ENCODE data around the gene C3orf33.

The C3orf33 gene

GRCh38 chr3:155782390-155782953 is 23.6 kb downstream of the C3orf33 start:
- DNase-seq: no peak

- no peak for DNase-seq
Measured at GRCh38 chr3:155780291-155780690, 25.8 kb downstream of the C3orf33 start.

GRCh38 chr3:155778462-155778861 is 27.6 kb downstream of the C3orf33 start:
- no peak for DNase-seq

DNA sequence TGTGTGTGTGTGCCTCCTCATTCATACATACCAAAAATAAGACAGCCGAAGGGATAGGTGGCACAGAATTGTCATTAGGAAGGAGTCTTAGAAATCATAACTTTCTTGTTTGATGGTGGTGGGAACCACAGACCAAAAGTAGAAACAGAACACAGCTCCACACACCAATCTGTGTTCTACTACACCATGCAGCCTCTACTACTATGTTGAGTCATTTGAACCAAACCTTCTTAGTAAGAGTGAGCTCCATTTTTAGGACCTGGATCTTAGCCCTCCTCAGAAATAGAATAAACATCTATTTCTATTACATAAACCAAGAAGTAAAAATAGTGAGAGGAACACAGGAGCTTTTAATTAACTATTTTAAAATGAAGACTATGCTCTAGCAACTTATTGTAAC is 33.3 kb downstream of the C3orf33 start:
- DNase-seq: no peak

DNA sequence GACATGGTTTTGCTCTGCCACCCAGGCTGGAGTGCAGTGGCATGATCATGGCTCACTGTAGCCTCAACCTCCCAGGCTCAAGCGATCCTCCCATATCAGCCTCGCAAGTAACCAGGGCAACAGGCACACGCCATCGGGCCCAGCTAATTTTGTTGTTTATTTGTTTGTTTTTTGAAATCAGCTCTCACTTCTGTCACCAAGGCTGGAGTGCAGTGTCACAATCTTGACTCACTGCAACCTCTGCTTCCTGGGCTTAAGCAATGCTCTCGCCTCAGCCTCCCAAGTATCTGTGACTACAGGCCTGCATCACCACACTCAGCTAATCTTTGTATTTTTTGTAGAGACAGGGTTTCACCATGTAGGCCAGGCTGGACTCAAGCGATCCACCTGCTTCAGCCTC is 35.0 kb downstream of the C3orf33 start:
- DNase-seq: no peak

- DNase-seq: no peak
Measured at GRCh38 chr3:155766206-155766605, 39.9 kb downstream of the C3orf33 start.

GRCh38 chr3:155763870-155764463 is 42.1 kb downstream of the C3orf33 start:
- DNase-seq: no peak

DNA sequence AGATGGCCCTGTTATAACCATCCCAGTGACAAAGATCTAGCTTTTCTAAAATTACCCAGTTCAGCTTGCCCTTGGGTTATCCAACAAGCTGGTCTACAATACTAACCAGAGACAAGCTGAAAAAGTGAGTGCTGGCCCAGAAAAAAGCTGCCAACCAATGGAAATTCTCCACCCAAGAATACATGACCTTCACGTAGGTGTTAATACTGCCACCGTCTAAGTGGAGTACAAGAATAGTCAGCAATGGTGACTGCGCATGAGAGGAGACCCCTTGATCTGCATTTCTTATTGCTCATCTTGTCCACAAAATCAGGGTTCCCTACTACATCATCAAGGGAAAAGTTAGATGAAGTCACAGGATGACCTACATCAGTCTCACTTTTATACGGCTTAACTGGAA is 45.4 kb downstream of the C3orf33 start:
- no peak for DNase-seq

DNA sequence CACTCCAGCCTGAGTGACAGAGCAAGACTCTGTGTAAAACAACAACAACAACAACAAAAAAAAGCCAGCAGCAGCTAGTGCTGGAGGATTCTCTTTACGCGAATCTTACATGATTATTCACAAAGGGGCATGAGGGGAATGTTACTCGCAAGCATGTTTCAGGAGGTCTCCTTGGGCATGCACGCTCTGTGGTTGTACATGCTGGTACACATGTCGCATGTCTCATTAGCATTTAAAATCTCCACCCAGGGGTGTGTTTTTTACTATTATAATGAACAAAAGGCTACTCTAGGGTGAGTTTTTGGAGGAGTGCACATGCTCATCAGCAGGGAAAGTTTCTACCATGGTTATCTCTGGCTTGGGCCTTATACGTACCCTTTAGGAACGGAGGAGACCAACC is 48.5 kb downstream of the C3orf33 start:
- DNase-seq: no peak

DNA sequence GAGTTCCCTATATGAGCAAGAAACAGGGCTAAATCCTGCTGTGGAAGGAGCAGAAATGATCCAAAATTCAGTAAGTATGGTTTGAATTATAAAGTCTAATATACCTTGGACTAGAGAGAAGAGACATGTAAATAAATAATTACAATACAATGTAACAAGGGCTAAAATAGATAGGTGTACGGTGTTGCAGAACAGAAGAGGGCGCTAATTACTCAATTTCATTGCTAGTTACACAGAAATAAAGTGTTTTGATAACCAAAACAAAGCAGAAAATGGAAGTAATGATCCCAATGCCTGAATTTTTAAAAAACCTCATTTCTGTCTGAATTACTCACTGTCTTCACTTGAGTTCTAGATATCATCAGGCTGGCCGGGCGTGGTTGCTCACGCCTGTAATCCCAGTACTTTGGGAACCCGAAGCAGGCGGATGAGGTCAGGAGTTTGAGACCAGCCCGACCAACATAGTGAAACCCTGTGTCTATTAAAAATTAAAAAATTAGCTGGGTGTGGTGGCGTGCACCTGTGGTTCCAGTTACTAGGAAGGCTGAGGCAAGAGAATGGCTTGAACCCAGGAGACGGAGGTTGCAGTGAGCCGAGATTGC is 52.9 kb downstream of the C3orf33 start:
- peak; percentile 1 for DNase-seq

DNA sequence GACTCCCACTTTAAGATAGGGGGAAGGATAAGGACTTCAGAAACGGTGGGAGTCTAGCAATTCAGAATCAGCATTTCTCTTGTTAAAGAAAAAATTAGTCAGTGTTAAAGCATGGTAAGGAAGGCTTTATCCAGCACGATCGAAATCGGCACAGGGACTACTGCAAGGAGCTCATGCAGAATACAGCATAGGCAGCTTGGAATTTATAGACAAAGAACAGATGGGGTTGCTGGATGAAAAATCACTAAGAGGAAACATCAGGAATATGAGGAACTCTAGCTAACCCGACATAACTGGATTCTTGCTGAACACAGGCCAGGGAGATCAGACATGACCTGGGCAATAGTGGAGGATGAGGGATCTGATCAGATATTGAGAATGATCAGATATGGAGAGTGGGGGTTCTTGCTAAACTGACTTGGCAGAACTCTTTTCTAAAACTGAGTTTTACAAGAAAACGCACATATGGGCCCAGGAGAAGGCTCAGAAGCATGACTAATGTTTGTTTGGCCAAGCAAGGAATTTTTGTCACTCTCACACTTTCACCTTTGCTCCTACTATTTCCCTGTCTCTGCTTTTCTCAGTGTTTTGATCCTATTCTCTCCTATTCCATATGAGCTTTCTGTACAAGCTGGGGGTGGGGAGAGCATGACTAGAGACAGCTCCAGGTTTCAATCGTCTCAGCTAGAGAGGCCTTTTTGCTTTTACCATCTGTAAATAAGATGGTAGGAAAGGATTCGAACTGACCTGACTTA is 57.3 kb downstream of the C3orf33 start:
- no peak for DNase-seq

DNA sequence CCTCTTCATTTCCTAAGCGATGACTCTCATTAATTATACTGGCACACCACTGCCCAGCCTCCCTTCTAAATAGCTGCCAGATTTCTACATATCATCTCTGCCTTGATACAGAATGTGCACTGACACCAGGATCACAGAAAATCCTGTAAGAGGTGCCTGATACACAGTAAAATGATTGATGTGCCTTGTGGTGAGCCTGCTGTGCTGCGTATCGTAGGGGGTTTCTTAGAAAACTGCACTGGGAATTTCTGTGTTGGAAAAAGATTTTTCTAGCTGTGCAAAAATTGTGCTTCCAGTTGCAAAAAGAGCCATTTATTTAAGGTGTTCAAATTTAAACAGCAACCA is 58.2 kb downstream of the C3orf33 start:
- no peak for DNase-seq

DNA sequence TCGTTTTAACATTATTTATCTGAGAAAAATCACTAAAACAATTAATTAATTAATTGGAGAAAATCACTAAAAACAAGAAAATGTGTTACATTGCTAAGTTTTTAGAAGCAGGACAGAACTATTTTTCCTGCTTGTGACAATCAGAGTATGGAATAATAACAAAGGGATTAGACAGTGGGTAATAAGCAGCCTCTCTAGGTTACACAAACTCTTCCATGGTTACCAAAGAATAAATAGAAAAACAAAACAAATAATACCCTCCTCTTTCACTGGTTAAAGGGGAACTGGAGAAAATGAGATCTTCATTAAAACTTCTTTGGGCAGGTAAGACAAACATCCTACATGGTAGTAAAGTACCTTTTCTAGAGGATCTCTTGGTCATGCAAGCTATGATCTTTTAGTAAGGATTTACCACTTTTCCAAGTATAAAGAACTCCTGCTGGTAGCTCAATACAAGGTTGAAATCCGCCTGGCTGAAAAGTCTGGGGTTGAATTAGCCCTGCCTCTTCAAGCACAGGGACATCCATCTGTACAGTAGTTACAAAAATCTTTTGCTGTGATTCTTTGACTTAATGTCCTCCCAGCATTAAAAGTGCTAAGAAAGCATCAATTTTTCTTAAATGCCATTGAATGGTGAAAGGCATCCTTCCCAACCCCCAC is 58.7 kb downstream of the C3orf33 start:
- no peak for DNase-seq

DNA sequence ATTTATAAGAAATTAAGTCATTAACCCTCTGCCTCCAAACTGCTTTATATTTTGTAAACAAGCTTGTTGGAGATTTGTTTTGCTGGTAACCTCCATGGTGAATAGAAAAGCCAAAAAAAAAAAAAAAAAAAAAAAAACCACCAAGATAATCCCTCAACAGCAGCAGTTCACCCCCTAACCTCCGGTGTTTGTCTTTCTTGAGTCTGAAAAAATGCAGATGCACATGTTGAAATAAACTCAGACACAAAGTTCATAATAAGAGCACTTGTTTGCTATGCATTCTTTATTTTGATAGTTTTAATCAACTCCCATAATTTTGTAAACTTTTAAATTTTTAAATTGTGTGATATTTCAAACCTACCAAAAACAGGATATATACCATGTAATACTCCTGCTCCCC is 59.4 kb downstream of the C3orf33 start:
- DNase-seq: no peak

DNA sequence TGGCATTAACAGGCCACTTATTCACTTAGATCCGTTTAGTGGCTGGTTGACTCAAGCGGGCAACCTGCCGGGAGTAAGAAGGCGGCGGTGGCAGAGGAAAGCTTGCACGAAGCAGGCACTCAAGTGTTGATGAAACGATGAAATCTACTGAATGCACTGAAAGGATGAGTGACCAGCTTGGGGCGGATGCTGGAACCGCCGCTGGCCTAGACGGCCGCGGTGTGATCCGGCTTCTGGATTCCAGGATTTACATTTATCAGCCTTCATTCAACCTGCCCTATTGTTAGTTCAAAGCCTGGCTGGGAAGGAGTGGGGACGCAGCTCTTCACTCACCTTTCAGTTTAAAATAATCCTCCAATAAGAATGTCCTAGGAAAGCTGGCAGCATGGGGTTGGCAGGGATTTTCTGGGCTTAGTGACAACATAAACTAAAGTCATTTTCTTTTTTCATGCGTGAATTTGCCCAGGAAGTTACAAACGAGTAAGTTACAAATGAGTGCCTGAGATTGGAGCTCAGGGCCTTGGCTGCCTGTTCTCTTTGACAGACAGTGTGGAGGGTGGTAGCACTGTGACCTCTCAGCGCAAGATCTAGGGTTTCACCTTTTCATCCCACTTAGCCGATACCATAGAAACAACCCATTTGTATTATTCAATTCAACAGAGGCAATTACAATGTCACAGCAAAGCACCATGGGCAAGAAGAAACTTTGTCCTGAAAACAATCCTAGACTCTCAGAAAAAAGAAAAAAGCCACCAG is 60.1 kb downstream of the C3orf33 start:
- DNase-seq: peak; percentile 40

DNA sequence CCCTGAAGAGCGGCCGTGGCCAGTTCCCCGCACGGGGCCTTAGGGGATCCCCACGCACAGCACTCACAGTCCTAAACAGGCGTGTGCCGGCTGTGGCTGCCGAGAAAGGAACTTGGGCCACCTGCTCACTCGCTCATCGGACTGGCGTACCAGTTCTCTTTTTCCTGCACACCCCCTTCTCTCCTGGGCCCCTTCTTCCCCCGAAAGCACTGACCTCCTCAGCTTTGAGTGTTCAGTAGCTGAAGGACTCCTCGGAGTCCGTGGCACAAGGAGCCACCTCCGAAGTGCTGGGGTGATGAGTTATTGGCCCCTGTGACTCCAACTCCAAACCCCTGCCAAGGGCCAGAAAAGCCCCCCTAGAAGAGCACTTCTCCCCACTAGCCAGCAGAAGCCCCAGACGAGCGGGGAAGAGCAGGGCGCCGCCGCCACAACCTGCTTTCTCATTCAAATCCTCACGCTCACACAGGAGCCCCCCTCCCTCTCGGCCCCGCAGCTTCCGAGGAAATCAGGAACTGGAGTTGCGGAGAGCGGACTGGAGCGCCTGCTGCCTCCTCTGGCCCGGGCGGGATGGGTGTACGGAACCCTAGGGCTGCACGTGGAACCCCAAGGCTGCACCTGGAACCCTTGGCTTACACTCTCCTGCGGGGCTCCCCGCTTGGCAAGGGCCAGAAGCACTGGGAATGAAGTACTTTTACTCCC is 61.3 kb downstream of the C3orf33 start, which contains the start of gene PLCH1:
Gene PLCH1, minus strand, starts transcription at position 446 of the 699 bp plus-strand sequence. CDS start 40,847 bp downstream, outside the sequence.
- peak; percentile 60 for DNase-seq

- DNase-seq: peak; percentile 46
Measured at GRCh38 chr3:155744010-155744625, 62.0 kb downstream of the C3orf33 start.

GRCh38 chr3:155743606-155744005 is 62.5 kb downstream of the C3orf33 start:
- no peak for DNase-seq

GRCh38 chr3:155742349-155742965 is 63.6 kb downstream of the C3orf33 start:
- DNase-seq: no peak

GRCh38 chr3:155741603-155742002 is 64.5 kb downstream of the C3orf33 start:
- no peak for DNase-seq

DNA sequence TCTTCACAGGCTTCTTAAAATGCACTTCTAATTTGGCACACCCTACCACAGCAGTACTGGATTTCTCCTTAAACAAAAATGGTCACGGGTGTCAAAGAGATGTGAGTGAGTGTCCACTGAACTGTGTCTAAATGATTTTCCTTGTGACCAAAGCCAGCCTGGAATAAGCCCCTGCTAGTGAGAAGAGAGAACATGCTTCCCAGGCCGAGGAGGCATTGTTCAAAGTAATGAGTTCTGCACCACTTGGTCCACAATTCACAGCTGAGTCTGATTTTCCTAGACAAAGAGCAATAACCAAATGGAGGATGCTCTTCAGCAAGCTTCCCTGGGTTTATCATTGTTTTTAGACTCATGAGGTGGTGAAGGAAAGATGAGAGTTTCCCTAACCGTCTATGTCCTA is 65.0 kb downstream of the C3orf33 start:
- no peak for DNase-seq
